SK-N-SH (cell line): ENCODE measurements around the gene CAMK4. TPM values are rescaled to one million over a fixed set of nuclear protein-coding genes. Genes with fewer than 3 reads are reported as not detected.

Experiments used
- CTCF ChIA-PET: fragments of 300-600, 350-600 bp; formaldehyde crosslinking; extraction: SDS; loops from one replicate; lab custom pipeline; 2021; lab: Yijun Ruan, JAX
- POLR2A ChIA-PET: fragments of 350-600 bp; sonication (Branson Sonifier 250); formaldehyde crosslinking; extraction: SDS; loops from one replicate; lab custom pipeline; 2020; ENCODE audit warnings: antibody characterized with exemption, inconsistent platforms; lab: Yijun Ruan, JAX
- DNase-seq: peaks from one replicate; pipeline ENCODE4 v3.0.0; 2012
- H2AFZ ChIP-seq: fragments of 200-600 bp; sonication (generic); 2 replicates; pipeline ENCODE4 v1.8.1; 2016; ENCODE audit warnings: antibody characterized with exemption, mild to moderate bottlenecking, low read depth
- H3F3A ChIP-seq: fragments of 200-600 bp; sonication (generic); replicated peaks from 2 replicates; pipeline ENCODE3; 2016; ENCODE audit warnings: antibody characterized with exemption, mild to moderate bottlenecking; ENCODE audit not compliant: insufficient read depth
- H3K27ac ChIP-seq, 2 experiments: fragments of 200-500 bp in 1 of 2; fragments of 200-600 bp in 1 of 2; sonication (Bioruptor generic) in 1 of 2; sonication (generic), shearing (Covaris generic) in 1 of 2; 2 replicates each; pipeline versions ENCODE4 v1.5.1 to v1.6.1; 2014 to 2016; ENCODE audit warnings: low read depth in 2 of 2, inconsistent platforms in 1 of 2, low read length in 1 of 2, mild to moderate bottlenecking in 1 of 2, mixed read lengths in 1 of 2
- H3K27me3 ChIP-seq: fragments of 200-600 bp; sonication (generic), shearing (Covaris generic); 2 replicates; pipeline ENCODE4 v1.6.1; 2016; ENCODE audit warnings: mixed run types; ENCODE audit not compliant: insufficient read depth
- H3K36me3 ChIP-seq, 2 experiments: fragments of 200-500 bp in 1 of 2; fragments of 200-600 bp in 1 of 2; sonication (Bioruptor generic) in 1 of 2; sonication (generic) in 1 of 2; replicated peaks in 1 of 2; 2 replicates each; pipeline versions ENCODE3 to v1.5.1; 2014 to 2016; ENCODE audit warnings: low read length in 1 of 2, mild to moderate bottlenecking in 1 of 2; ENCODE audit not compliant: insufficient read depth in 2 of 2, control insufficient read depth in 1 of 2
- H3K4me1 ChIP-seq, 2 experiments: fragments of 200-500 bp in 1 of 2; fragments of 200-600 bp in 1 of 2; sonication (Bioruptor generic) in 1 of 2; sonication (generic), shearing (Covaris generic) in 1 of 2; 2 replicates each; pipeline versions ENCODE4 v1.5.1 to v1.6.1; 2014 to 2016; ENCODE audit warnings: low read depth in 1 of 2, low read length in 1 of 2, mixed run types in 1 of 2; ENCODE audit not compliant: insufficient read depth in 2 of 2, control insufficient read depth in 1 of 2
- H3K4me2 ChIP-seq: fragments of 200-600 bp; sonication (generic), shearing (Covaris generic); 2 replicates; pipeline ENCODE4 v1.6.1; 2017; ENCODE audit warnings: mixed run types
- H3K4me3 ChIP-seq, 2 experiments: fragments of 200-500 bp in 1 of 2; fragments of 200-600 bp in 1 of 2; sonication (Bioruptor generic) in 1 of 2; sonication (generic), shearing (Covaris generic) in 1 of 2; 2 replicates each; pipeline versions ENCODE4 v1.5.1 to v1.8.1; 2014 to 2016; ENCODE audit warnings: low read depth in 2 of 2, inconsistent platforms in 1 of 2, low read length in 1 of 2, mild to moderate bottlenecking in 1 of 2, mixed read lengths in 1 of 2, moderate library complexity in 1 of 2
- H3K79me2 ChIP-seq: fragments of 200-600 bp; sonication (generic); 2 replicates; pipeline ENCODE4 v1.8.1; 2017; ENCODE audit warnings: mild to moderate bottlenecking; ENCODE audit not compliant: insufficient read depth
- H3K9ac ChIP-seq: fragments of 200-600 bp; sonication (generic); 2 replicates; pipeline ENCODE4 v1.6.1; 2017; ENCODE audit warnings: mixed run types
- H3K9me2 ChIP-seq: fragments of 200-600 bp; sonication (generic); 2 replicates; pipeline ENCODE4 v1.6.1; 2017; ENCODE audit warnings: mixed run types
- H3K9me3 ChIP-seq: fragments of 200-600 bp; sonication (generic); 2 replicates; pipeline ENCODE4 v1.6.1; 2017; ENCODE audit warnings: mixed run types, mild to moderate bottlenecking, moderate library complexity
- H4K20me1 ChIP-seq: fragments of 200-600 bp; sonication (generic); 2 replicates; pipeline ENCODE4 v1.6.1; 2017; ENCODE audit warnings: mild to moderate bottlenecking, mixed run types; ENCODE audit not compliant: insufficient read depth
- CHD2 ChIP-seq: fragments of 150-350 bp; IDR thresholded peaks from 2 replicates; pipeline ENCODE4 v1.6.1; 2018; ENCODE audit warnings: low read length; ENCODE audit not compliant: partially characterized antibody
- ELF1 ChIP-seq: IDR thresholded peaks from 2 replicates; pipeline ENCODE4 v1.4.0; 2012
- EZH2phosphoT487 ChIP-seq: fragments of 200-600 bp; sonication (generic); IDR thresholded peaks from 2 replicates; pipeline ENCODE4 v1.6.1; 2017; ENCODE audit warnings: low read depth, mixed run types, mild to moderate bottlenecking, antibody characterized with exemption, moderate library complexity, borderline replicate concordance
- FOSL2 ChIP-seq: IDR thresholded peaks from 2 replicates; pipeline ENCODE4 v1.4.0; 2012; ENCODE audit warnings: low read depth, mild to moderate bottlenecking, moderate library complexity, borderline replicate concordance
- FOXJ3 ChIP-seq: sonication (generic); formaldehyde crosslinking; IDR thresholded peaks from 2 replicates; pipeline ENCODE4 v1.5.1; 2020; ENCODE audit warnings: mild to moderate bottlenecking, missing genetic modification reagents
- FOXM1 ChIP-seq: IDR thresholded peaks from 2 replicates; pipeline ENCODE4 v1.4.0; 2012; ENCODE audit warnings: low read depth, mild to moderate bottlenecking
- GABPA ChIP-seq: IDR thresholded peaks from 2 replicates; pipeline ENCODE4 v1.4.0; 2012; ENCODE audit warnings: low read depth, mild to moderate bottlenecking
- GATA2 ChIP-seq: sonication (generic); formaldehyde crosslinking; IDR thresholded peaks from 2 replicates; pipeline ENCODE4 v1.5.0; 2020; ENCODE audit warnings: mild to moderate bottlenecking, missing genetic modification reagents
- JUND ChIP-seq: IDR thresholded peaks from 2 replicates; pipeline ENCODE4 v1.4.0; 2012
- MAX ChIP-seq: IDR thresholded peaks from 2 replicates; pipeline ENCODE4 v1.4.0; 2012; ENCODE audit warnings: low read depth
- MXI1 ChIP-seq: IDR thresholded peaks from 2 replicates; pipeline ENCODE4 v1.6.1; 2012; ENCODE audit warnings: mild to moderate bottlenecking, low read depth, low read length, improper control_type of control experiment
- NFIC ChIP-seq: IDR thresholded peaks from 2 replicates; pipeline ENCODE4 v1.4.0; 2012; ENCODE audit warnings: borderline replicate concordance
- NRF1 ChIP-seq: IDR thresholded peaks from 2 replicates; pipeline ENCODE4 v1.6.1; 2012; ENCODE audit warnings: low read depth, mild to moderate bottlenecking, low read length
- PBX3 ChIP-seq: IDR thresholded peaks from 2 replicates; pipeline ENCODE4; 2012
- POLR2AphosphoS5 ChIP-seq: IDR thresholded peaks from 2 replicates; pipeline ENCODE4 v1.6.1; 2012; ENCODE audit warnings: low read depth, low read length
- RAD21 ChIP-seq: IDR thresholded peaks from 2 replicates; pipeline ENCODE4 v1.6.1; 2012; ENCODE audit warnings: mild to moderate bottlenecking, low read length
- RCOR1 ChIP-seq: fragments of 150-350 bp; IDR thresholded peaks from 2 replicates; pipeline ENCODE4 v1.6.1; 2017; ENCODE audit warnings: antibody characterized with exemption, low read length
- RFX5 ChIP-seq: IDR thresholded peaks from 2 replicates; pipeline ENCODE4 v1.6.1; 2012; ENCODE audit warnings: mild to moderate bottlenecking, improper control_type of control experiment, low read length
- RXRA ChIP-seq: IDR thresholded peaks from 2 replicates; pipeline ENCODE4 v1.4.0; 2012; ENCODE audit warnings: low read depth, mild to moderate bottlenecking, borderline replicate concordance
- SIN3A ChIP-seq: IDR thresholded peaks from 2 replicates; pipeline ENCODE4 v1.6.1; 2012; ENCODE audit warnings: low read depth, mild to moderate bottlenecking, low read length, moderate library complexity, borderline replicate concordance
- SMC3 ChIP-seq: IDR thresholded peaks from 2 replicates; pipeline ENCODE4 v1.6.1; 2012; ENCODE audit warnings: low read depth, low read length, improper control_type of control experiment
- TAF1 ChIP-seq: IDR thresholded peaks from 2 replicates; pipeline ENCODE4 v1.6.1; 2012; ENCODE audit warnings: low read depth, mild to moderate bottlenecking, low read length, moderate library complexity, borderline replicate concordance
- TCF12 ChIP-seq: IDR thresholded peaks from 2 replicates; pipeline ENCODE4 v1.4.0; 2012
- TEAD4 ChIP-seq: IDR thresholded peaks from 2 replicates; pipeline ENCODE4 v1.4.0; 2012; ENCODE audit warnings: mild to moderate bottlenecking, borderline replicate concordance; ENCODE audit not compliant: insufficient read depth
- USF2 ChIP-seq: fragments of 150-350 bp; IDR thresholded peaks from 2 replicates; pipeline ENCODE4 v1.6.1; 2017; ENCODE audit warnings: antibody characterized with exemption, low read length, low read depth, borderline replicate concordance
- YY1 ChIP-seq: IDR thresholded peaks from 2 replicates; pipeline ENCODE4 v1.4.0; 2012; ENCODE audit warnings: low read depth, mild to moderate bottlenecking
- WGBS: methylation state at CpG from one replicate; pipeline ENCODE4 v1.1.6; 2017; ENCODE audit warnings: low lambda C conversion rate; 5-methylcytosine and 5-hydroxymethylcytosine counted together
- polyA plus RNA-seq, 3 experiments: library from polyadenylated mRNA; depleted of rRNA; stranded (reverse); fragments of >200 nt; gene quantifications; 2 replicates each; pipeline ENCODE4 v1.2.3, GENCODE V29; 2012
- TF ChIP-seq, protein P1 (sequence below): IDR thresholded peaks from 2 replicates; pipeline ENCODE4 v1.4.0; 2012; ENCODE audit warnings: low read depth, borderline replicate concordance
- TF ChIP-seq, protein P2 (sequence below): fragments of 200-600 bp; sonication (generic); IDR thresholded peaks from 2 replicates; pipeline ENCODE4 v1.6.1; 2017; ENCODE audit warnings: antibody characterized with exemption, mild to moderate bottlenecking, moderate library complexity

Gene CAMK4
- polyA plus RNA-seq, 1 of the 3 experiments (the other 2 are of a cell fraction) = 4.1 TPM

GRCh38 chr5:111224561-111225345, 569 bp downstream of the CAMK4 start:
- Histone ChIP-seq H3K36me3 (no peaks in the 10 kb centered on the region), H3K9me2 (no peaks in the 10 kb centered on the region), H3K27ac (peak overlapping the region; percentile 9 to 88; a peak in 3 of 4 replicates), H2AFZ (peak overlapping the region; percentile 96), H3K4me1 (peaks cover 0 to 26% of the 10 kb centered on the region in 2 experiments; a peak in 2 of 4 replicates), H3K9me3 (no peaks in the 10 kb centered on the region), H3K4me2 (peak overlapping the region; percentile 77), H3K4me3 (peak overlapping the region; percentile 84 to 86), H3K9ac (peak overlapping the region; percentile 69; the same call in 1 of the 2 replicates), H4K20me1 (no peaks in the 10 kb centered on the region), H3K27me3 (no peaks in the 10 kb centered on the region), H3K79me2 (no peaks in the 10 kb centered on the region; the same call in 1 of the 2 replicates), H3F3A (peaks cover 4% of the 10 kb centered on the region)
- ChIA-PET POLR2A (interaction anchor here (1.2 to 2.9 kb wide), 5 partner anchors 13 to 247 kb away, joined by 3 to 22 read pairs (median 5); no protein-coding TSS in a partner anchor), CTCF (interaction anchor here (0.7 to 1.9 kb wide), 11 partner anchors 11 to 307 kb away, joined by 3 to 9 read pairs (median 4); no protein-coding TSS in a partner anchor)
- DNase-seq = peak; percentile 26
- 4% methylated on average over 17 of the region's 34 CpGs for WGBS
- TF ChIP-seq SIN3A = 0 out of 2 replicates have a peak, but pooled peaks have one; percentile 10
- TF ChIP-seq, protein P1, sequence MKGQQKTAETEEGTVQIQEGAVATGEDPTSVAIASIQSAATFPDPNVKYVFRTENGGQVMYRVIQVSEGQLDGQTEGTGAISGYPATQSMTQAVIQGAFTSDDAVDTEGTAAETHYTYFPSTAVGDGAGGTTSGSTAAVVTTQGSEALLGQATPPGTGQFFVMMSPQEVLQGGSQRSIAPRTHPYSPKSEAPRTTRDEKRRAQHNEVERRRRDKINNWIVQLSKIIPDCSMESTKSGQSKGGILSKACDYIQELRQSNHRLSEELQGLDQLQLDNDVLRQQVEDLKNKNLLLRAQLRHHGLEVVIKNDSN = no peak
- no peak for TF ChIP-seq FOXM1
- TF ChIP-seq, protein P2, sequence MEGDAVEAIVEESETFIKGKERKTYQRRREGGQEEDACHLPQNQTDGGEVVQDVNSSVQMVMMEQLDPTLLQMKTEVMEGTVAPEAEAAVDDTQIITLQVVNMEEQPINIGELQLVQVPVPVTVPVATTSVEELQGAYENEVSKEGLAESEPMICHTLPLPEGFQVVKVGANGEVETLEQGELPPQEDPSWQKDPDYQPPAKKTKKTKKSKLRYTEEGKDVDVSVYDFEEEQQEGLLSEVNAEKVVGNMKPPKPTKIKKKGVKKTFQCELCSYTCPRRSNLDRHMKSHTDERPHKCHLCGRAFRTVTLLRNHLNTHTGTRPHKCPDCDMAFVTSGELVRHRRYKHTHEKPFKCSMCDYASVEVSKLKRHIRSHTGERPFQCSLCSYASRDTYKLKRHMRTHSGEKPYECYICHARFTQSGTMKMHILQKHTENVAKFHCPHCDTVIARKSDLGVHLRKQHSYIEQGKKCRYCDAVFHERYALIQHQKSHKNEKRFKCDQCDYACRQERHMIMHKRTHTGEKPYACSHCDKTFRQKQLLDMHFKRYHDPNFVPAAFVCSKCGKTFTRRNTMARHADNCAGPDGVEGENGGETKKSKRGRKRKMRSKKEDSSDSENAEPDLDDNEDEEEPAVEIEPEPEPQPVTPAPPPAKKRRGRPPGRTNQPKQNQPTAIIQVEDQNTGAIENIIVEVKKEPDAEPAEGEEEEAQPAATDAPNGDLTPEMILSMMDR = no peak
- TF ChIP-seq RAD21 = no peak
- no peak for TF ChIP-seq RFX5
- no peak for TF ChIP-seq FOXJ3 (CRISPR knock-in tag)
- no peak for TF ChIP-seq ELF1
- no peak for TF ChIP-seq NFIC
- TF ChIP-seq USF2 = no peak
- no peak for TF ChIP-seq TCF12
- TF ChIP-seq PBX3 = no peak
- TF ChIP-seq TEAD4 = no peak
- no peak for TF ChIP-seq YY1
- no peak for TF ChIP-seq TAF1
- TF ChIP-seq CHD2 = no peak
- no peak for TF ChIP-seq NRF1
- peak; percentile 98 for TF ChIP-seq MXI1
- TF ChIP-seq GATA2 (CRISPR knock-in tag) = no peak
- TF ChIP-seq SMC3 = no peak
- peak; percentile 60; the same call in 1 of the 2 replicates for TF ChIP-seq MAX
- TF ChIP-seq RXRA = no peak
- TF ChIP-seq RCOR1 = 0 out of 2 replicates have a peak, but pooled peaks have one; percentile 12
- TF ChIP-seq POLR2AphosphoS5 = no peak
- no peak for TF ChIP-seq FOSL2
- no peak for TF ChIP-seq EZH2phosphoT487
- no peak for TF ChIP-seq GABPA
- TF ChIP-seq JUND = no peak
